Thoracic aorta (tissue), 2 donors: ENCODE results near the gene ROPN1L. TPM values are rescaled to one million over a fixed set of nuclear protein-coding genes. Genes with fewer than 3 reads are reported as not detected.

Experiments used
- ATAC-seq: fragments of 150-250 bp; one replicate; pipeline ENCODE4 v1.8.0; 2017; ENCODE audit warnings: low read depth; ENCODE audit not compliant: insufficient number of reproducible peaks, low FRiP score
- DNase-seq: peaks from one replicate; pipeline ENCODE4 v3.0.0-alpha.2; 2020; ENCODE audit warnings: low spot score
- H3K27ac ChIP-seq, 2 donors: fragments of 200-600 bp; sonication (generic); 1 replicate in 1 of 2; 2 replicates in 1 of 2; pipeline ENCODE4 v1.5.1; 2016; ENCODE audit warnings: mild to moderate bottlenecking in 2 of 2, moderate library complexity in 2 of 2
- H3K27me3 ChIP-seq: fragments of 200-600 bp; sonication (generic); replicated peaks from 2 replicates; pipeline ENCODE4 v1.6.0; 2016; ENCODE audit warnings: mild to moderate bottlenecking; ENCODE audit not compliant: insufficient read depth
- H3K36me3 ChIP-seq: fragments of 200-600 bp; sonication (generic); one replicate; pipeline ENCODE4 v1.5.1; 2016
- H3K4me1 ChIP-seq, 2 donors: fragments of 200-600 bp; sonication (generic); 1 replicate in 1 of 2; 2 replicates in 1 of 2; pipeline versions ENCODE4 v1.5.1 to v1.6.0; 2016; ENCODE audit warnings: low read depth in 2 of 2, mild to moderate bottlenecking in 1 of 2; ENCODE audit not compliant: control insufficient read depth in 1 of 2
- H3K4me3 ChIP-seq: fragments of 200-600 bp; sonication (generic); 2 replicates; pipeline ENCODE4 v1.5.1; 2016; ENCODE audit warnings: mild to moderate bottlenecking
- H3K9me3 ChIP-seq: fragments of 200-600 bp; sonication (generic); 2 replicates; pipeline ENCODE4 v1.5.1; 2016
- CTCF ChIP-seq: fragments of 200-600 bp; sonication (generic); IDR thresholded peaks from one replicate; pipeline ENCODE4 v1.5.1; 2019; ENCODE audit warnings: antibody characterized with exemption
- total RNA-seq, 2 donors: library from RNA; depleted of rRNA; stranded (reverse); fragments of >200 nt; gene quantifications; one replicate each; pipeline versions ENCODE4 v1.1.0 to v1.2.3, GENCODE V29; 2016

The ROPN1L gene
- total RNA-seq, 2 donors from 2014 or later, result not detected

DNA sequence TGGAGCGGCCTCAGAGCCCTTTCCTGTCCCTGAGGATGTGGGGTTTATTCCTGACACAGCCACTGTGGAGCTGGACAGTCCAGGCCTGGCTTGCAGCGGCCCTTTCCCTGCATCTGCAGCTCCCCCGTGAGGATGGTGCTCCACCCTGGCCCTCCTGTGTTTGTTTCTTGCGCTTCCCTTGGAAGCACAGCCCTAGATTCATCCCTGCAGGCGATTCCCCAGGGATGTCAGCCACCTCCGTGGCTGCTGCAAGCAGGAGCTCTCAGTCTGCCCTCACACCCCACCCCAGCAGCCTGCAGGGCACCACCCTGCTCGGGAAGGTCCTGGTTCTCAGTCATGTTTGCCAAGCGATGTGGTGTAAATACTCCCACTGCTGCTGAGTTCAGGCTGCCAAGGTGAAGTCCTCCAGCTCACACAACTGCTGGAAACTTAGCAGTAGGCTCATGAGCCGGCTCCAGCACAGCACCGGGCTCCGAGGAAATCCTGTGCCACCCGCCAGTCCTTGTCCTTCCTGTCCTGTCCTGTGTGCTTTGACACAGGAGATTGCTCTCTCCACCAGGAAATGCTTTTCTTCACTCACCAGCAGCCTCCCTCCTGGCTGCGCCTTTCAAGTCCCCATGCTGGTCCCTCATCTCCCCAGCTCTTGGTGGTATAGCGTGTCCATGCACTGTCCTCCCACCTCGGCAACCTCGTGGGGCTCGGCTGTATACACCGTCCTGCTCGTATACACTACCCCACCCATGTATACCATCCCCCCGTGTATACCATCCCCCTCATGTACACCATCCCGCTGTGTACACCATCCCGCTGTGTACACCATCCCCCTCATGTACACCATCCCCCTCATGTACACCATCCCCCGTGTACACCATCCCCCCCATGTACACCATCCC, 16.2 kb downstream of the ROPN1L start:
- no peaks in the 10 kb centered on the region for H3K36me3 ChIP-seq
- H3K4me1 ChIP-seq, result peaks cover 3 to 18% of the 10 kb centered on the region in 2 donors
- no peak for ATAC-seq
- no peak overlapping the region for H3K4me3 ChIP-seq
- H3K27ac ChIP-seq, result no peak overlapping the region
- no peaks in the 10 kb centered on the region for H3K9me3 ChIP-seq
- no peaks in the 10 kb centered on the region for H3K27me3 ChIP-seq
- DNase-seq, result no peak
- TF ChIP-seq CTCF, result no peak

- no peak overlapping the region for H3K4me3 ChIP-seq
- H3K9me3 ChIP-seq, result no peaks in the 10 kb centered on the region
- H3K27ac ChIP-seq, result no peak overlapping the region
- H3K36me3 ChIP-seq, result no peaks in the 10 kb centered on the region
- H3K4me1 ChIP-seq, result peaks cover 0 to 7% of the 10 kb centered on the region in 2 donors
- no peaks in the 10 kb centered on the region for H3K27me3 ChIP-seq
- ATAC-seq, result no peak
- no peak for TF ChIP-seq CTCF
- no peak for DNase-seq
These were observed 17.7 kb downstream of the ROPN1L start for GRCh38 chr5:10459080-10460055.

DNA sequence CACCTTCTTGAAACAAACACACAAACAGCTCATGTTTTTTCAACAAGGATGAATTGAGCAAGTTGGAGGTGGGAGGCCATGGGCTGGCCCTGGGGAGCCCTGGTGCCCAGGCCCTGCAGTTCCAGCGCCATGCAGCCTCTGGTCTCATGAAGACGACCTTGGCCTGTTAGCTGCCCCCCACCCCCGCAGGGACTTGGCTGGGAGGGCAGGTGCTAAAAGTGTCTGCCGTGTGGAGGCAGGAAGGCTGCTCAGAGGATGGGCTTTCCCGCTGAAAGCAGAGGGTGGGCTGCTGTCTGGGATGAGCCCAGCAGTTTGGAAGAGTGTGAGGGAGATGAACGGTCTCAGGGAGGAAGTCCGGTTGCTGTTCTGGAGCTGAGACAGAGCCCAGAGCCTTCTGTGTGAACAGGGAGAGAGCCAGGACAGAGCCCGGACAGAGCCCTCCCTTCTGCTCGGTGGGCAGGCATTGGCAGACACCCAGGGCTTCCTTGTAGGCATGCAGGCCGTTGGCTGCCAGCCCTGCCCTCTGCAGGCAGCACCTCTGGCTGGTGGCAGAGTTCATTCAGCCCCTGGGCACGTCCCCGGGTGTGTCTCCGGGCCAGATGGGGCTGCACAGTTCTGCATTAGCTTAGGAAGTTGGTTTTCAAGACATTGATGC, 18.7 kb downstream of the ROPN1L start:
- ATAC-seq (no peak), DNase-seq (no peak)
- TF ChIP-seq CTCF, result no peak
- Histone ChIP-seq H3K36me3 (no peaks in the 10 kb centered on the region), H3K27me3 (no peaks in the 10 kb centered on the region), H3K4me1 (peaks cover 0 to 7% of the 10 kb centered on the region in 2 donors), H3K4me3 (no peak overlapping the region), H3K9me3 (no peaks in the 10 kb centered on the region), H3K27ac (no peak overlapping the region)

- H3K27ac ChIP-seq, result no peak overlapping the region
- no peaks in the 10 kb centered on the region for H3K36me3 ChIP-seq
- peaks cover 0 to 7% of the 10 kb centered on the region in 2 donors for H3K4me1 ChIP-seq
- TF ChIP-seq CTCF, result no peak
- ATAC-seq (no peak), DNase-seq (no peak)
- H3K4me3 ChIP-seq, result no peak overlapping the region
- H3K9me3 ChIP-seq, result no peaks in the 10 kb centered on the region
- no peaks in the 10 kb centered on the region for H3K27me3 ChIP-seq
These were observed 19.4 kb downstream of the ROPN1L start for GRCh38 chr5:10461041-10461440.
